ENCODE measurements around the gene LY6G6F. TPM values are rescaled to one million over a fixed set of nuclear protein-coding genes. Genes with fewer than 3 reads are reported as not detected.
A peak's percentile ranks its signal among the peaks of the same experiment; 100 is the strongest.

Gene LY6G6F
- total RNA-seq, 1 experiment from 2014 or later = not detected

- no TSS peak for BruUV-seq (replicated peaks)
- Histone ChIP-seq H3K4me1 (ENCODE audit: insufficient read depth, low read length, poor library complexity, severe bottlenecking) (peaks cover 39% of the 10 kb centered on the region), H3K4me3 (ENCODE audit: low read depth, low read length, poor library complexity, severe bottlenecking) (peak overlapping the region; percentile 77), H3K9me3 (ENCODE audit: low read depth, low read length, poor library complexity, severe bottlenecking) (no peaks in the 10 kb centered on the region), H3K27ac (ENCODE audit: low read depth, low read length, poor library complexity, severe bottlenecking) (peak overlapping the region; percentile 95), H3K27me3 (replicated peaks; ENCODE audit: insufficient read depth, low read depth, low read length, poor library complexity) (no peaks in the 10 kb centered on the region), H3K36me3 (ENCODE audit: insufficient read depth, low read length, poor library complexity, severe bottlenecking) (peaks cover 36% of the 10 kb centered on the region)
- DNase-seq (ENCODE audit: low spot score) = no peak
- TF ChIP-seq CTCF (conservative IDR thresholded peaks at IDR 0.05; ENCODE audit: low read depth, low read length) (no peak), EZH2 (IDR thresholded peaks at IDR 0.05; ENCODE audit: borderline replicate concordance, low read depth, low read length, poor library complexity, severe bottlenecking) (no peak)
- POLR2A ChIA-PET (ENCODE audit: low non-redundant PET) = no interaction called here
- intact Hi-C loops (cut with micrococcal nuclease; ENCODE audit: unreplicated experiment) = loop anchor here (10.0 kb wide), 1 partner anchor 189 kb away; the partner anchor contains the start of genes ATP6V1G2, DDX39B and NFKBIL1
- CTCF ChIA-PET = interaction anchor here (0.5 kb wide), 1 partner anchor 102 kb away, joined by 11 read pairs; no protein-coding TSS in a partner anchor
These were observed 27.1 kb downstream of the LY6G6F start for GRCh38 chr6:31733734-31734133.

- intact Hi-C loops (cut with micrococcal nuclease; ENCODE audit: unreplicated experiment) = loop anchor here (10.0 kb wide), 1 partner anchor 190 kb away; the partner anchor contains the start of genes ATP6V1G2, DDX39B and NFKBIL1
- Histone ChIP-seq H3K36me3 (ENCODE audit: insufficient read depth, low read length, poor library complexity, severe bottlenecking) (peaks cover 36% of the 10 kb centered on the region), H3K4me1 (ENCODE audit: insufficient read depth, low read length, poor library complexity, severe bottlenecking) (peaks cover 39% of the 10 kb centered on the region), H3K4me3 (ENCODE audit: low read depth, low read length, poor library complexity, severe bottlenecking) (peak overlapping the region; percentile 77), H3K27ac (ENCODE audit: low read depth, low read length, poor library complexity, severe bottlenecking) (peak overlapping the region; percentile 95), H3K9me3 (ENCODE audit: low read depth, low read length, poor library complexity, severe bottlenecking) (no peaks in the 10 kb centered on the region), H3K27me3 (replicated peaks; ENCODE audit: insufficient read depth, low read depth, low read length, poor library complexity) (no peaks in the 10 kb centered on the region)
- ChIA-PET POLR2A (ENCODE audit: low non-redundant PET) (no interaction called here), CTCF (no interaction called here)
- no TSS peak for BruUV-seq (replicated peaks)
- TF ChIP-seq CTCF (conservative IDR thresholded peaks at IDR 0.05; ENCODE audit: low read depth, low read length) = no peak
- TF ChIP-seq EZH2 (IDR thresholded peaks at IDR 0.05; ENCODE audit: borderline replicate concordance, low read depth, low read length, poor library complexity, severe bottlenecking) = no peak
- DNase-seq (ENCODE audit: low spot score) = no peak
These were observed 27.7 kb downstream of the LY6G6F start for GRCh38 chr6:31734247-31734820.

- no TSS peak for BruUV-seq (replicated peaks)
- ChIA-PET CTCF (interaction anchor here (0.6 to 0.7 kb wide), 2 partner anchors 92 to 538 kb away, joined by 4 to 6 read pairs; no protein-coding TSS in a partner anchor), POLR2A (ENCODE audit: low non-redundant PET) (no interaction called here)
- DNase-seq (ENCODE audit: low spot score) = peak; percentile 63
- peak overlapping the region; percentile 77 for H3K4me3 ChIP-seq (ENCODE audit: low read depth, low read length, poor library complexity, severe bottlenecking)
- no peaks in the 10 kb centered on the region for H3K27me3 ChIP-seq (replicated peaks; ENCODE audit: insufficient read depth, low read depth, low read length, poor library complexity)
- peaks cover 39% of the 10 kb centered on the region for H3K4me1 ChIP-seq (ENCODE audit: insufficient read depth, low read length, poor library complexity, severe bottlenecking)
- TF ChIP-seq EZH2 (IDR thresholded peaks at IDR 0.05; ENCODE audit: borderline replicate concordance, low read depth, low read length, poor library complexity, severe bottlenecking) = no peak
- TF ChIP-seq CTCF (conservative IDR thresholded peaks at IDR 0.05; ENCODE audit: low read depth, low read length) = no peak
- H3K9me3 ChIP-seq (ENCODE audit: low read depth, low read length, poor library complexity, severe bottlenecking) = no peaks in the 10 kb centered on the region
- peak overlapping the region; percentile 95 for H3K27ac ChIP-seq (ENCODE audit: low read depth, low read length, poor library complexity, severe bottlenecking)
- intact Hi-C loops (cut with micrococcal nuclease; ENCODE audit: unreplicated experiment) = loop anchor here (5.0 to 10.0 kb wide), 2 partner anchors 57 to 190 kb away; partner anchors contain the start of genes ATP6V1G2, DDX39B and NFKBIL1
- peaks cover 36% of the 10 kb centered on the region for H3K36me3 ChIP-seq (ENCODE audit: insufficient read depth, low read length, poor library complexity, severe bottlenecking)
These were observed 28.2 kb downstream of the LY6G6F start for GRCh38 chr6:31734821-31735406.

All from A673 (cell line).